MCF 10A (cell line): ENCODE results near the gene SLC7A5. TPM values are rescaled to one million over a fixed set of nuclear protein-coding genes. Genes with fewer than 3 reads are reported as not detected.

Experiments used
- BruUV-seq: library from RNA; stranded (reverse); fragments of 400-500 nt; replicated peaks from 2 replicates; lab custom pipeline; 2021; lab: Mats Ljungman, UMichigan
- CTCF ChIA-PET: fragments of 300-600 bp; sonication (Branson Sonifier 250); formaldehyde crosslinking; extraction: SDS; loops from one replicate; lab custom pipeline; 2021; ENCODE audit warnings: antibody characterized with exemption, inconsistent platforms; lab: Yijun Ruan, JAX
- POLR2A ChIA-PET: fragments of 300-600, 350-650 bp; sonication (Branson Sonifier 250); formaldehyde crosslinking; extraction: SDS; loops from one replicate; lab custom pipeline; 2020; ENCODE audit warnings: antibody characterized with exemption, inconsistent platforms; lab: Yijun Ruan, JAX
- DNase-seq: peaks from one replicate; pipeline ENCODE4 v3.0.0-alpha.2; 2018; ENCODE audit not compliant: unreplicated experiment
- H3K27ac Mint-ChIP-seq: one replicate; pipeline ENCODE4 v1.8.0; 2022; ENCODE audit warnings: mild to moderate bottlenecking, low read depth, mixed read lengths; ENCODE audit not compliant: unreplicated experiment
- H3K27me3 Mint-ChIP-seq: one replicate; pipeline ENCODE4 v1.8.0; 2022; ENCODE audit warnings: mixed read lengths; ENCODE audit not compliant: insufficient read depth, unreplicated experiment
- H3K36me3 Mint-ChIP-seq: one replicate; pipeline ENCODE4 v1.8.0; 2022; ENCODE audit warnings: mild to moderate bottlenecking, moderate library complexity, mixed read lengths; ENCODE audit not compliant: insufficient read depth, unreplicated experiment
- H3K4me1 Mint-ChIP-seq: one replicate; pipeline ENCODE4 v1.8.0; 2022; ENCODE audit warnings: mixed read lengths; ENCODE audit not compliant: insufficient read depth, unreplicated experiment
- H3K4me3 Mint-ChIP-seq: one replicate; pipeline ENCODE4 v1.8.0; 2022; ENCODE audit warnings: mild to moderate bottlenecking, moderate library complexity, mixed read lengths; ENCODE audit not compliant: unreplicated experiment
- H3K9me3 Mint-ChIP-seq: one replicate; pipeline ENCODE4 v1.8.0; 2022; ENCODE audit warnings: mixed read lengths; ENCODE audit not compliant: unreplicated experiment
- intact Hi-C: fragments of 100-400 bp; cut with micrococcal nuclease; formaldehyde crosslinking; loops from 2 replicates; pipeline ENCODE4 v1.14.1; 2022
- total RNA-seq: library from RNA; stranded (reverse); gene quantifications from 2 replicates; pipeline ENCODE4 v1.2.3, GENCODE V29; 2022
- TF ChIP-seq, protein P1 (sequence below): fragments of 200-600 bp; IDR thresholded peaks from one replicate; pipeline ENCODE4 v1.8.0; 2022; ENCODE audit warnings: antibody characterized with exemption, mild to moderate bottlenecking; ENCODE audit not compliant: unreplicated experiment

The SLC7A5 gene
- total RNA-seq, 1 experiment from 2014 or later, result 1,007 TPM

DNA sequence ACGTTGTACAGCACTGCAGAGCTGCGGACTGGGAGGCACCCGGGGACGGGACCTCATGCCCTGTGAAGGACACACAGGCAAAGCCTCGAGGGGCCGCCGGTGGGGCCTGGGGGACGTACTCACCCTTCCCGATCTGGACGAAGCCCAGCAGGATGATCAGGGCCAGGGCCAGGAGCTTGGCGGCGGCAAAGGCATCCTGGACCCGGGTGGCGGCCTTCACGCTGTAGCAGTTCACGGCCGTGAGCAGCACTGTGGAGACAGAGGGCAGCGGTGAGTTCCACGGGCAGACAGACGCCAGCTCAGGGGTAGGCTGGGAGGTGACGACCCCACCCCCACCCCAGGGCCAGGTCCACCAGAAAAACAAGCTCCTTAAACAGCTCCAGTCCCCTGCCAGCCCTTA is 17.7 kb downstream of the SLC7A5 start:
- peaks cover 88% of the 10 kb centered on the region for H3K36me3 Mint-ChIP-seq
- ChIA-PET POLR2A (interaction anchor here (1.6 to 14.0 kb wide), 4 partner anchors 15 to 99 kb away, joined by 4 to 220 read pairs (median 14); partner anchors contain the start of genes BANP and SLC7A5), CTCF (interaction anchor here (0.9 to 3.8 kb wide), 4 partner anchors 8 to 72 kb away, joined by 3 to 63 read pairs (median 14); no protein-coding TSS in a partner anchor)
- intact Hi-C loops, result loop anchor here (5.0 kb wide), 2 partner anchors 44 to 74 kb away; no protein-coding TSS in a partner anchor
- no TSS peak for BruUV-seq
- no peak overlapping the region for H3K4me3 Mint-ChIP-seq
- H3K27me3 Mint-ChIP-seq, result no peaks in the 10 kb centered on the region
- TF ChIP-seq, protein P1, sequence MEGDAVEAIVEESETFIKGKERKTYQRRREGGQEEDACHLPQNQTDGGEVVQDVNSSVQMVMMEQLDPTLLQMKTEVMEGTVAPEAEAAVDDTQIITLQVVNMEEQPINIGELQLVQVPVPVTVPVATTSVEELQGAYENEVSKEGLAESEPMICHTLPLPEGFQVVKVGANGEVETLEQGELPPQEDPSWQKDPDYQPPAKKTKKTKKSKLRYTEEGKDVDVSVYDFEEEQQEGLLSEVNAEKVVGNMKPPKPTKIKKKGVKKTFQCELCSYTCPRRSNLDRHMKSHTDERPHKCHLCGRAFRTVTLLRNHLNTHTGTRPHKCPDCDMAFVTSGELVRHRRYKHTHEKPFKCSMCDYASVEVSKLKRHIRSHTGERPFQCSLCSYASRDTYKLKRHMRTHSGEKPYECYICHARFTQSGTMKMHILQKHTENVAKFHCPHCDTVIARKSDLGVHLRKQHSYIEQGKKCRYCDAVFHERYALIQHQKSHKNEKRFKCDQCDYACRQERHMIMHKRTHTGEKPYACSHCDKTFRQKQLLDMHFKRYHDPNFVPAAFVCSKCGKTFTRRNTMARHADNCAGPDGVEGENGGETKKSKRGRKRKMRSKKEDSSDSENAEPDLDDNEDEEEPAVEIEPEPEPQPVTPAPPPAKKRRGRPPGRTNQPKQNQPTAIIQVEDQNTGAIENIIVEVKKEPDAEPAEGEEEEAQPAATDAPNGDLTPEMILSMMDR, result no peak
- peak overlapping the region; percentile 12 for H3K27ac Mint-ChIP-seq
- DNase-seq, result no peak
- peaks cover 24% of the 10 kb centered on the region for H3K4me1 Mint-ChIP-seq
- no peaks in the 10 kb centered on the region for H3K9me3 Mint-ChIP-seq

DNA sequence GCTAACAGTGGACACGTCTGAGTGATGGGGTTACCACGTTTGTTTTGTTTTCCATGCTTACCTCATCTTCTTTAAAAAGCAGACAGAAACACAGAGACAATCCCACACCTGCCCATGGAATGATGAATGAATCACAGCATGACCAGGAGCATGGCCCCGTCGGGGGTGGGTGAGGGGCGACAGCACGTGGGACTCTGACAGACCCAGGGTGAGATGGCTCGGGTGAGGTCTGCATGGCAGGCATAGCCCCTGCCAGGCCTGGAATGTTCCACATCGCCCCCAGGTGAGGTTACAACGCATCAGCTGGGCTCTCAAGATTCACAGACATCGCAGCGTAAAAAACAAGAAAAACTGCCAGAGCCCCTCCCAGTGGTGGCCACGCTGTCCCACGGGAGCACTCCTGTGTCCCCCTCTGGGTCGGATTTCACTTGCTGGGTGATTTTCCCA is 18.1 kb downstream of the SLC7A5 start:
- H3K27me3 Mint-ChIP-seq, result no peaks in the 10 kb centered on the region
- H3K36me3 Mint-ChIP-seq, result peaks cover 84% of the 10 kb centered on the region
- H3K9me3 Mint-ChIP-seq, result no peaks in the 10 kb centered on the region
- intact Hi-C loops, result loop anchor here (5.0 kb wide), 2 partner anchors 44 to 74 kb away; no protein-coding TSS in a partner anchor
- ChIA-PET POLR2A (interaction anchor here (1.6 to 14.0 kb wide), 3 partner anchors 15 to 44 kb away, joined by 5 to 220 read pairs (median 23); partner anchors contain the start of gene SLC7A5), CTCF (interaction anchor here (0.9 to 3.8 kb wide), 5 partner anchors 9 to 72 kb away, joined by 3 to 63 read pairs (median 4); no protein-coding TSS in a partner anchor)
- DNase-seq, result no peak
- peaks cover 24% of the 10 kb centered on the region for H3K4me1 Mint-ChIP-seq
- TF ChIP-seq, protein P1, result no peak
- no TSS peak for BruUV-seq
- peak overlapping the region; percentile 38 for H3K4me3 Mint-ChIP-seq
- peak overlapping the region; percentile 12 for H3K27ac Mint-ChIP-seq

DNA sequence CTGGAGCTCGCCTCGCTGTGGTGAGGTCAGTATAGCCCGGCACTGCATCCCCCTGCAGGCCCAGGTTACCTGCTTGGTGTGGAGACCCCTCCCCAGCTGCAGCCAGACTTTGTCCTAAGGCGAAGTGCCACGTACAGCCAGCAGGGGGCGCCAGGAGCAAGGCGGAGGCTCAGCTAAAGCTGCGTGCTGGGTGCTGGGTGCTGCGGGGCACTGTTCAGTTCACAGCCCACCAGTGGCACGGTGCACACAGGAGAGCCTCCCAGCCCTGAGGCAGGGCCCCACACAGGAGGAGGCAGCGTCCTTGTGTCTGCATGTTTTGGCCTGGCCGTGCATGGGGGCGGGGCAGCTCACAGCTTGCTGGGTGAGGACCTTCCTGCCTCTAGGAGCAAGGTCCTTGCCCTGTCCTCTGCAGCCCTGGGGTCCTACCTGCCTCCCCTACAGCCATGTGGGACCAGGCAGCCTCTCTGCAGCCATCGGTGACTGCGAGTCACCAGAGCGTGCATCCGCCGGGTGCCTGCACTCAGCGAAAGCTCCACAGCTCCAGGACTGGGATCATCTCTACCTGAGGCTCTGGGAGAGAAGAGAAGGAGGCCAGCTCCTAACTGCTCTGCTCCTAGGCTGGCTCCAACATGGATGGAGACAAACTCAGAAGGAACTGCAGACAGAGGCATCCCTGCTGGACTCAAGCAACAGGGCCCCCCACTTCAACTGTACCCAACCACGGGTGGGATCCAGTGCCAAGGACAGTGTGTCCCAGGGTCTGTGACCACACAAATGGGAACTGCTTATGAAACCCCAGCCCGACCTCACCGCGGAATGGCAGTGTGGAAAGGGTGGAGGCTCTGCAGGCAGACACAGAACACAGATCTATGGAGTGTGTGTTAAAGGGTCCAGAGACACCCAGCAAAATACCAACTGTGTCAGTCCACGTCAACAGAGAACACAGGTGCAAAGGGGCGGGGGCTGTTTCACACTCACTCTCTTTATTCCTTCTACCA is 19.0 kb downstream of the SLC7A5 start:
- Mint-ChIP-seq H3K27me3 (no peaks in the 10 kb centered on the region), H3K9me3 (no peaks in the 10 kb centered on the region), H3K36me3 (peaks cover 78% of the 10 kb centered on the region), H3K4me1 (peaks cover 20% of the 10 kb centered on the region), H3K27ac (no peak overlapping the region), H3K4me3 (peak overlapping the region; percentile 38)
- ChIA-PET CTCF (interaction anchor here (0.6 to 3.8 kb wide), 27 partner anchors 9 to 959 kb away, joined by 3 to 63 read pairs (median 5); partner anchors contain the start of gene SLC7A5), POLR2A (interaction anchor here (0.6 to 14.0 kb wide), 13 partner anchors 9 to 85 kb away, joined by 3 to 220 read pairs (median 5); partner anchors contain the start of genes KLHDC4 and SLC7A5)
- intact Hi-C loops, result loop anchor here (1.0 to 5.0 kb wide), 3 partner anchors 21 to 73 kb away; no protein-coding TSS in a partner anchor
- no TSS peak for BruUV-seq
- TF ChIP-seq, protein P1, result peak; percentile 90
- DNase-seq, result peak; percentile 56
